GM18907 (cell line): ENCODE measurements around the gene EIF4EBP3.
"Not testable (repeated sequence)": the region's sequence is repeated elsewhere in the genome, so short reads cannot be mapped to it uniquely, and the experiment has no call there.

Experiments
- ATAC-seq: cut with Tn5 transposase; IDR thresholded peaks from one replicate; pipeline ENCODE4 v1.9.1; 2021; ENCODE audit warnings: mild to moderate bottlenecking, moderate library complexity; ENCODE audit not compliant: unreplicated experiment

Gene EIF4EBP3

GRCh38 chr5:140575309-140575708, 27.8 kb downstream of the EIF4EBP3 start:
- ATAC-seq: no peak

GRCh38 chr5:140576776-140577201, 29.3 kb downstream of the EIF4EBP3 start:
- ATAC-seq: no peak

- not testable (repeated sequence) for ATAC-seq
Measured at GRCh38 chr5:140579188-140579747, 31.8 kb downstream of the EIF4EBP3 start.

- ATAC-seq: no peak
Measured at GRCh38 chr5:140587495-140587894, 40.0 kb downstream of the EIF4EBP3 start.

- no peak for ATAC-seq
Measured at GRCh38 chr5:140588311-140589070, 41.0 kb downstream of the EIF4EBP3 start.

- no peak for ATAC-seq
Measured at GRCh38 chr5:140590861-140591260, 43.4 kb downstream of the EIF4EBP3 start.

GRCh38 chr5:140591747-140592372, 44.4 kb downstream of the EIF4EBP3 start:
- no peak for ATAC-seq

- ATAC-seq: not testable (repeated sequence)
Measured at GRCh38 chr5:140593070-140593469, 45.6 kb downstream of the EIF4EBP3 start.

GRCh38 chr5:140594169-140594568, 46.7 kb downstream of the EIF4EBP3 start:
- ATAC-seq: no peak

- no peak for ATAC-seq
Measured at GRCh38 chr5:140595538-140596300, 48.3 kb downstream of the EIF4EBP3 start.

- no peak for ATAC-seq
Measured at GRCh38 chr5:140596321-140596741, 48.9 kb downstream of the EIF4EBP3 start.

- no peak for ATAC-seq
Measured at GRCh38 chr5:140598836-140599235, 51.4 kb downstream of the EIF4EBP3 start.
